GM19351 (cell line): ENCODE data around the gene CCM2.

Source experiments
- ATAC-seq: cut with Tn5 transposase; IDR thresholded peaks from one replicate; pipeline ENCODE4 v1.9.1; 2021; ENCODE audit warnings: mild to moderate bottlenecking, moderate library complexity; ENCODE audit not compliant: unreplicated experiment

CCM2 gene

GRCh38 chr7:45114926-45115325, 114.9 kb downstream of the CCM2 start:
- ATAC-seq: no peak

GRCh38 chr7:45116048-45116447, 116.0 kb downstream of the CCM2 start:
- no peak for ATAC-seq

- no peak for ATAC-seq
Measured at GRCh38 chr7:45117582-45117981, 117.6 kb downstream of the CCM2 start.

- ATAC-seq: no peak
Measured at GRCh38 chr7:45118292-45118691, 118.3 kb downstream of the CCM2 start.

- no peak for ATAC-seq
Measured at GRCh38 chr7:45118889-45119331, 118.9 kb downstream of the CCM2 start.

- no peak for ATAC-seq
Measured at GRCh38 chr7:45119550-45119949, 119.5 kb downstream of the CCM2 start.

- no peak for ATAC-seq
Measured at GRCh38 chr7:45122975-45123860, 123.2 kb downstream of the CCM2 start.

- ATAC-seq: no peak
Measured at GRCh38 chr7:45123913-45124710, 124.1 kb downstream of the CCM2 start.

- no peak for ATAC-seq
Measured at GRCh38 chr7:45125193-45125904, 125.3 kb downstream of the CCM2 start.
